Measurements from ENCODE around the gene PLEKHA6. TPM values are rescaled to one million over a fixed set of nuclear protein-coding genes. Genes with fewer than 3 reads are reported as not detected.

PLEKHA6 gene
- total RNA-seq, 4 donors from 2014 or later, result 4.3 to 13.2 (median 7.7) TPM

DNA sequence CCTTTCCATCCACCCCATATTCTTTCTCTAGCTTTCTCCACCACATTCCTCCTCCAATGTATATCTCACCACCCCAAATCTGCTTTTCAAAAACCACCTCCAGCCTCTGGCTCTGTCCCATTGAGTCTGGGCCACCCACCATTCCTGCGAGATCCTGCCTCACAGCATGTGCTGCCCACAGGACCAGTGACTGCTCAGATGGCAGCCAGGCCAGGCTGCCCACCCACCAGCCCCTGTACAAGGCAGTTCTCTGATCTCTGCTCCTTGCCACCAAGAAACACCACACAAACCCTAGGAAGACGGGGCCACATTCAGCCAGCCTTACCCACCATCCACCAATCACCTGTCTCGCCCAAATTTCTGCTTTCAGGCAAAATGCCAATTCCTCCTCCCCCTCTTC, 53.7 kb downstream of the PLEKHA6 start:
- TF ChIP-seq, protein P1, sequence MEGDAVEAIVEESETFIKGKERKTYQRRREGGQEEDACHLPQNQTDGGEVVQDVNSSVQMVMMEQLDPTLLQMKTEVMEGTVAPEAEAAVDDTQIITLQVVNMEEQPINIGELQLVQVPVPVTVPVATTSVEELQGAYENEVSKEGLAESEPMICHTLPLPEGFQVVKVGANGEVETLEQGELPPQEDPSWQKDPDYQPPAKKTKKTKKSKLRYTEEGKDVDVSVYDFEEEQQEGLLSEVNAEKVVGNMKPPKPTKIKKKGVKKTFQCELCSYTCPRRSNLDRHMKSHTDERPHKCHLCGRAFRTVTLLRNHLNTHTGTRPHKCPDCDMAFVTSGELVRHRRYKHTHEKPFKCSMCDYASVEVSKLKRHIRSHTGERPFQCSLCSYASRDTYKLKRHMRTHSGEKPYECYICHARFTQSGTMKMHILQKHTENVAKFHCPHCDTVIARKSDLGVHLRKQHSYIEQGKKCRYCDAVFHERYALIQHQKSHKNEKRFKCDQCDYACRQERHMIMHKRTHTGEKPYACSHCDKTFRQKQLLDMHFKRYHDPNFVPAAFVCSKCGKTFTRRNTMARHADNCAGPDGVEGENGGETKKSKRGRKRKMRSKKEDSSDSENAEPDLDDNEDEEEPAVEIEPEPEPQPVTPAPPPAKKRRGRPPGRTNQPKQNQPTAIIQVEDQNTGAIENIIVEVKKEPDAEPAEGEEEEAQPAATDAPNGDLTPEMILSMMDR (IDR thresholded peaks at IDR 0.05 in 4 of 5, conservative IDR thresholded peaks at IDR 0.05 in 1 of 5), result no peak
- TF ChIP-seq POLR2A (IDR thresholded peaks at IDR 0.05), result no peak
- intact Hi-C loops (cut with DNase I; ENCODE audit: low total_unique reads) (loop anchor here (5.0 kb wide), 1 partner anchor 94 kb away; the partner anchor contains the start of gene GOLT1A), in situ Hi-C loops (cut with MboI; ENCODE audit: low sequenced_read_pairs in 4 of 4) (no loop called here)
- Histone ChIP-seq H3K27ac (no peak overlapping the region), H3K9me3 (no peaks in the 10 kb centered on the region), H3K4me3 (no peak overlapping the region), H3K4me1 (peaks cover 0 to 5% of the 10 kb centered on the region in 2 donors), H3K36me3 (no peaks in the 10 kb centered on the region), H3K27me3 (peaks cover 6 to 19% (median 13%) of the 10 kb centered on the region in 3 donors)
- no peak for DNase-seq
- ATAC-seq, result no peak

DNA sequence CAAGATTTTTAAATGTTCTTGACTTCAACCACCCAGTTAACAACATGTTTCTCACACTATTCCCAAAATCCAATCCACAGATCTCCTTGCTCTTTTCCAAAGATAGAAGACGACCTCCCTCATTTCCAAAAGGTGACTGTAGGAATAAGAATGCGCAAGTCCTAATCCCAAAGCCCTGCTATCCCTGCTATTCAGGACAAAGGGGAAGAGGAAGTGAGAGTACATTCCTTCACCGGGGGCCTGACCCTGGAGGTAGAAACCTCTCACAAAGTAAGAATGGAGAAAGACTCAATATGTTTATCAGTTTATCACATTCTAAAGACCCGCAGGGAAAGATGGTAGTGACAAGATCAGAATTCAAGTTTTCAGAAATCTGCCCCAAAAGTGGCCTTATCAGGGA, 55.7 kb downstream of the PLEKHA6 start:
- Histone ChIP-seq H3K9me3 (no peaks in the 10 kb centered on the region), H3K27ac (no peak overlapping the region), H3K27me3 (peaks cover 6 to 19% (median 13%) of the 10 kb centered on the region in 3 donors), H3K4me1 (peaks cover 0 to 5% of the 10 kb centered on the region in 2 donors), H3K4me3 (no peak overlapping the region), H3K36me3 (no peaks in the 10 kb centered on the region)
- intact Hi-C loops (cut with DNase I; ENCODE audit: low total_unique reads), result no loop called here
- in situ Hi-C loops (cut with MboI; ENCODE audit: low sequenced_read_pairs in 4 of 4), result no loop called here
- TF ChIP-seq, protein P1 (IDR thresholded peaks at IDR 0.05 in 4 of 5, conservative IDR thresholded peaks at IDR 0.05 in 1 of 5), result no peak
- no peak for TF ChIP-seq POLR2A (IDR thresholded peaks at IDR 0.05)
- no peak for DNase-seq
- no peak for ATAC-seq

DNA sequence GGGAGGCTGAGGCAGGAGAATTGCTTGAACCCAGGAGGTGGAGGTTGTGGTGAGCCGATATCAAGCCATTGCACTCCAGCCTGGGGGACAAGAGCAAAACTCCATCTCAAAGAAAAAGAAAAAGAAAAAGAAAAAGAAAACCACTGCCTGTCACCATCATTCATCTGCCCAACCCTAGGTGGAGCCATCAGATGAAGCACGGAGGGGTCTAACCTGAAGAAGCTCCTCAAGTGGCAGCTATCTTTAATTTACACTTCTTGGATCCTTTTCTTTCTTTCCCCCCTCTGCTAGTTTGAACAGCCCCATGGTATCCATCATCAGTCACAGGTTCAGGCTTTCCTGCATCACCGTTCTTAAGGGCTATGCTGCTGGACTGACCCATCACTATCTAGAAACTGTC, 57.0 kb downstream of the PLEKHA6 start:
- in situ Hi-C loops (cut with MboI; ENCODE audit: low sequenced_read_pairs in 4 of 4), result no loop called here
- peaks cover 6 to 19% (median 7%) of the 10 kb centered on the region in 3 donors for H3K27me3 ChIP-seq
- intact Hi-C loops (cut with DNase I; ENCODE audit: low total_unique reads), result no loop called here
- DNase-seq (no peak), ATAC-seq (no peak)
- TF ChIP-seq, protein P1 (IDR thresholded peaks at IDR 0.05 in 4 of 5, conservative IDR thresholded peaks at IDR 0.05 in 1 of 5), result no peak
- H3K4me3 ChIP-seq, result no peak overlapping the region
- H3K4me1 ChIP-seq, result peaks cover 0 to 4% of the 10 kb centered on the region in 2 donors
- no peaks in the 10 kb centered on the region for H3K9me3 ChIP-seq
- no peaks in the 10 kb centered on the region for H3K36me3 ChIP-seq
- no peak overlapping the region for H3K27ac ChIP-seq

DNA sequence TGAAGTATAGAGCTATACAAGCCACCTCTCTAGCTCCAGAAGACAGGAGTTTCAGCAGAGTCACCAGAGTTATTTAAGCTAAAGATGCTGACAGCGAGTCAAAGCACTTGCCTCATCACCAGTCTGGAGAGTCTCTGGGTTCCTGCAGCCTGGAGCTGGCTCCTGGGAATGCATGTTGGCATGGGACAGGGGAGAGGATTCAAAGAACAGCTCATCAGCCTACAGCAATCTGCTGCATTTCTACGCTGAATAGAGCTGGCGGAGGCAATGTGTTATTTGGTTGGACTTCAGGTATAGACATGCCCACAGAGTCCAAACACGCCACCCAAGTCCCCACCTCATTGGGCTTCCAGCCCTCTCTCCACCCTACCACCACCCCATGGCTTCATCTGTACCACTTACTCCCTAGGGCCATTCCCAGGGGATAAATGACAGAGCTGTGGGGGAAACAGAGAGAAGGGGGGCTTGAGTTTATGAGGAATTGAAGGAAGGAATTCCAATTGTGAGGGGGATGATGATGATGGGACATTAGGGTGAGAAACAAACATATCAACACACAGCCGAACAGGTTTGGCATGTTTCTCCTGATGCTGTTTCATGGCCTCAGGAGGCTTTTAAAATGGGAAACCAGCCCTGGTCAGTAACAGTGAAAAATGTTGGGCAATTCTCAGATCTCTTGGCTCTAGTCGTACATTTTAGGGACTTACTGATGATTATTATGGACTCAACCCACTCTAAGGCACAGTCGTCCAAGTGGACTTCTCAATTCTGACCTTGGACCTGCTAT, 58.4 kb downstream of the PLEKHA6 start:
- in situ Hi-C loops (cut with MboI; ENCODE audit: low sequenced_read_pairs in 4 of 4), result no loop called here
- DNase-seq, result peak in 1 of 2 donors; percentile 39
- Histone ChIP-seq H3K4me3 (no peak overlapping the region), H3K4me1 (peaks cover 2 to 3% of the 10 kb centered on the region in 2 donors), H3K27me3 (peaks cover 4 to 10% (median 5%) of the 10 kb centered on the region in 3 donors), H3K9me3 (no peaks in the 10 kb centered on the region), H3K36me3 (no peaks in the 10 kb centered on the region), H3K27ac (peak overlapping the region in 2 of 4 donors; percentile 19 to 57)
- peak; percentile 65 to 77 for ATAC-seq
- no peak for TF ChIP-seq POLR2A (IDR thresholded peaks at IDR 0.05)
- TF ChIP-seq, protein P1 (IDR thresholded peaks at IDR 0.05 in 4 of 5, conservative IDR thresholded peaks at IDR 0.05 in 1 of 5), result no peak
- intact Hi-C loops (cut with DNase I; ENCODE audit: low total_unique reads), result no loop called here
